ENCODE data around the gene SH3GL3. TPM values are rescaled to one million over a fixed set of nuclear protein-coding genes. Genes with fewer than 3 reads are reported as not detected.

Gene SH3GL3
- total and polyA plus RNA-seq, 2 of the 13 experiments (the other 11 are each of a cell fraction or from before 2014, with no cell fraction given): not detected

- TF ChIP-seq CENPX (CRISPR knock-in tag; IDR thresholded peaks at IDR 0.05) (no peak), ZNF891 (CRISPR knock-in tag; IDR thresholded peaks at IDR 0.05) (no peak), HNRNPH1 (optimal IDR thresholded peaks at IDR 0.05; ENCODE audit: low read depth, low read length) (no peak), JUNB (CRISPR knock-in tag; IDR thresholded peaks at IDR 0.05; ENCODE audit: borderline replicate concordance) (no peak), ZNF44 (CRISPR knock-in tag; IDR thresholded peaks at IDR 0.05) (no peak), STAG1 (CRISPR knock-in tag; IDR thresholded peaks at IDR 0.05) (no peak), ZNF235 (CRISPR knock-in tag; IDR thresholded peaks at IDR 0.05; ENCODE audit: borderline replicate concordance) (no peak), TRAFD1 (CRISPR knock-in tag; IDR thresholded peaks at IDR 0.05; ENCODE audit: borderline replicate concordance) (no peak), TOE1 (CRISPR knock-in tag; IDR thresholded peaks at IDR 0.05) (no peak)
Observed at GRCh38 chr15:83652626-83653204, 205.6 kb downstream of the SH3GL3 start (continued).

GRCh38 chr15:83653288-83653638, 206.1 kb downstream of the SH3GL3 start:
- peaks cover 0 to 18% of the 10 kb centered on the region in 2 experiments; a peak in 4 of 5 replicates for H3K27me3 ChIP-seq (ENCODE audit: control insufficient read depth in 1 of 2, insufficient read depth in 2 of 2, low read length in 2 of 2)
- H3K4me3 ChIP-seq (replicated peaks in 1 of 3; ENCODE audit: insufficient read depth in 1 of 3, low read depth in 2 of 3, low read length in 3 of 3): no peak overlapping the region
- no peaks in the 10 kb centered on the region for H3K36me3 ChIP-seq (replicated peaks in 1 of 2; ENCODE audit: control insufficient read depth in 1 of 2, insufficient read depth in 2 of 2, low read length in 2 of 2)
- H3K9ac ChIP-seq (ENCODE audit: insufficient read depth, low read depth, low read length): no peak overlapping the region
- FAIRE-seq (no peak), DNase-seq (ENCODE audit: low spot score) (no peak), ATAC-seq (no peak)
- CTCF ChIA-PET (ENCODE audit: low intra/inter-chr PET ratio, low total read pairs): no interaction called here
- H3K9me3 ChIP-seq (ENCODE audit: low read length): no peaks in the 10 kb centered on the region
- WGBS (ENCODE audit: low lambda C conversion rate): 84% methylated on average over 3 of the region's 18 CpGs
- no peaks in the 10 kb centered on the region for H3K79me2 ChIP-seq (ENCODE audit: insufficient read depth, low read length)
- POLR2A ChIA-PET: no interaction called here
- H3K4me2 ChIP-seq (ENCODE audit: low read depth, low read length): no peak overlapping the region
- H3K27ac ChIP-seq (ENCODE audit: extremely low read length, insufficient read depth, low read length): no peak overlapping the region
- intact Hi-C loops (cut with micrococcal nuclease; ENCODE audit: unreplicated experiment) (no loop called here), in situ Hi-C loops (cut with HindIII; ENCODE audit: extremely low pct_ligation_motif_present, low pct_unique_long_range_greater_than_20kb) (no loop called here)
- BruUV-seq (replicated peaks): no TSS peak
- H4K20me1 ChIP-seq (ENCODE audit: insufficient read depth, low read length): no peaks in the 10 kb centered on the region
- H2AFZ ChIP-seq (ENCODE audit: low read length): no peak overlapping the region
- peaks cover 30% of the 10 kb centered on the region for H3K4me1 ChIP-seq (ENCODE audit: insufficient read depth, low read length)
- TF ChIP-seq ZFP1 (CRISPR knock-in tag; IDR thresholded peaks at IDR 0.05) (no peak), ZIK1 (CRISPR knock-in tag; IDR thresholded peaks at IDR 0.05; ENCODE audit: borderline replicate concordance, low read depth) (no peak), MTERF4 (CRISPR knock-in tag; IDR thresholded peaks at IDR 0.05) (no peak), ZNF709 (CRISPR knock-in tag; IDR thresholded peaks at IDR 0.05) (no peak), TMF1 (CRISPR knock-in tag; IDR thresholded peaks at IDR 0.05; ENCODE audit: low read depth) (no peak), ZNF747 (CRISPR knock-in tag; IDR thresholded peaks at IDR 0.05; ENCODE audit: borderline replicate concordance) (no peak), RELA (CRISPR knock-in tag; IDR thresholded peaks at IDR 0.05) (no peak), NCOA2 (CRISPR knock-in tag; IDR thresholded peaks at IDR 0.05) (no peak), ZNF253 (CRISPR knock-in tag; IDR thresholded peaks at IDR 0.05; ENCODE audit: borderline replicate concordance) (no peak), GZF1 (CRISPR knock-in tag; IDR thresholded peaks at IDR 0.05) (no peak), GTF2F1 (IDR thresholded peaks at IDR 0.05; ENCODE audit: low read length) (no peak), TBX2 (CRISPR knock-in tag; IDR thresholded peaks at IDR 0.05; ENCODE audit: borderline replicate concordance) (no peak), ZNF207 (IDR thresholded peaks at IDR 0.05; ENCODE audit: borderline replicate concordance) (no peak), ZNF451 (CRISPR knock-in tag; IDR thresholded peaks at IDR 0.05) (no peak)

All from HepG2 (cell line).